ENCODE measurements around the gene NOTCH4.
"Not testable (repeated sequence)": the region's sequence is repeated elsewhere in the genome, so short reads cannot be mapped to it uniquely, and the experiment has no call there.

DNA sequence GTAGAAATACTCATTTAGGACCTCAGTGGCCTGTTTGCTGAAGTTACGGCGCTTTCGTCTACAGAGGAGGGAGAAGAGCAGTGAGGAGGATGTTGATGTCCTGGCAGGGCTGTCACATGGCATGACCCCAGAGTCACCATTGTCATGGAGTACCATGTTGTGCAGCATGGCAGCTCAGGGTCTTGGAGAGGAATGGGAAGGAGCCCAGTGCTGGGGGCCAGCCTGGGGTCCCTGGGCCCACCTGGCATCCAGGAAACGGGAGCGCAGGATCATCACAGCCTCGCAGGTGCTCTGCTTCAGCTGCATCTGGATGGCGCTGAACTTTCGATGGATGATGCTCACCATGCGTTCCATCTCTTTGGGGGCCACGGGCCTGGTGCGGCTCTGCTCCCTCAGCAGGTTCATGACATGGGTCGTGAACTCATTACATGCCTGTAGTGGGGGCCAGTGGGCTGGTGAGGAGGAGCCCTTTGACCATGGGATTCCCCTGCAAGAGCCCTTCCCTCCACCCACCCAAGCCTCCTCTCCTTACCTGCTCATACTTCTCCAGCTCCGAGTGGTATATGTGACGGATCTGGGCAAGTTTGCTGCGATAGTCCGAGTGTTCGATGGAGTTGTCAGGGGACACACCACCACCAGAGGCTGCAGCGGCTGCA, 36.0 kb downstream of the NOTCH4 start:
- TF ChIP-seq POLR2A, CTCF (IDR thresholded peaks at IDR 0.05): not testable (repeated sequence)

Data from adrenal gland (tissue), 5 donors.